Measurements from ENCODE around the gene RPAP2. TPM values are rescaled to one million over a fixed set of nuclear protein-coding genes. Genes with fewer than 3 reads are reported as not detected.

Gene RPAP2
- total and polyA plus RNA-seq, 2 donors (not counting 1 experiment from before 2014, with no cell fraction given), result 5.6 to 13.3 TPM

GRCh38 chr1:92441316-92441696, 142.4 kb downstream of the RPAP2 start:
- no peak overlapping the region for H3K4me2 ChIP-seq (ENCODE audit: extremely low read depth, insufficient read depth, low read length)
- H3K79me2 ChIP-seq (ENCODE audit: control insufficient read depth, insufficient read depth, low read length), result no peaks in the 10 kb centered on the region
- H3K4me3 ChIP-seq (replicated peaks in 1 of 4; ENCODE audit: control extremely low read depth in 1 of 4, insufficient read depth in 1 of 4, low read depth in 3 of 4, low read length in 4 of 4), result no peak overlapping the region
- H2AFZ ChIP-seq (ENCODE audit: low read length), result peak overlapping the region; percentile 31
- H3K36me3 ChIP-seq (ENCODE audit: control insufficient read depth, insufficient read depth, low read length), result no peaks in the 10 kb centered on the region
- H3K27ac ChIP-seq (ENCODE audit: insufficient read depth, low read length), result no peak overlapping the region
- TF ChIP-seq, protein P1, sequence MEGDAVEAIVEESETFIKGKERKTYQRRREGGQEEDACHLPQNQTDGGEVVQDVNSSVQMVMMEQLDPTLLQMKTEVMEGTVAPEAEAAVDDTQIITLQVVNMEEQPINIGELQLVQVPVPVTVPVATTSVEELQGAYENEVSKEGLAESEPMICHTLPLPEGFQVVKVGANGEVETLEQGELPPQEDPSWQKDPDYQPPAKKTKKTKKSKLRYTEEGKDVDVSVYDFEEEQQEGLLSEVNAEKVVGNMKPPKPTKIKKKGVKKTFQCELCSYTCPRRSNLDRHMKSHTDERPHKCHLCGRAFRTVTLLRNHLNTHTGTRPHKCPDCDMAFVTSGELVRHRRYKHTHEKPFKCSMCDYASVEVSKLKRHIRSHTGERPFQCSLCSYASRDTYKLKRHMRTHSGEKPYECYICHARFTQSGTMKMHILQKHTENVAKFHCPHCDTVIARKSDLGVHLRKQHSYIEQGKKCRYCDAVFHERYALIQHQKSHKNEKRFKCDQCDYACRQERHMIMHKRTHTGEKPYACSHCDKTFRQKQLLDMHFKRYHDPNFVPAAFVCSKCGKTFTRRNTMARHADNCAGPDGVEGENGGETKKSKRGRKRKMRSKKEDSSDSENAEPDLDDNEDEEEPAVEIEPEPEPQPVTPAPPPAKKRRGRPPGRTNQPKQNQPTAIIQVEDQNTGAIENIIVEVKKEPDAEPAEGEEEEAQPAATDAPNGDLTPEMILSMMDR (conservative IDR thresholded peaks at IDR 0.05 in 1 of 2, IDR thresholded peaks at IDR 0.05 in 1 of 2; ENCODE audit: low read depth in 1 of 2, low read length in 2 of 2), result no peak
- no peak for TF ChIP-seq EZH2 (IDR thresholded peaks at IDR 0.05; ENCODE audit: low read length, missing control alignments)
- no peaks in the 10 kb centered on the region for H4K20me1 ChIP-seq (ENCODE audit: control insufficient read depth, extremely low read depth, insufficient read depth, low read length)
- no peaks in the 10 kb centered on the region for H3K4me1 ChIP-seq (ENCODE audit: control insufficient read depth, extremely low read depth, insufficient read depth, low read length)
- H3K9ac ChIP-seq (ENCODE audit: insufficient read depth, low read length), result no peak overlapping the region
- H3K9me3 ChIP-seq (ENCODE audit: control insufficient read depth, insufficient read depth, low read depth, low read length), result no peaks in the 10 kb centered on the region
- DNase-seq (ENCODE audit: low read depth in 2 of 2), result no peak
- no peaks in the 10 kb centered on the region for H3K27me3 ChIP-seq (ENCODE audit: control insufficient read depth, insufficient read depth, low read length)

GRCh38 chr1:92441697-92442342, 143.0 kb downstream of the RPAP2 start:
- peak overlapping the region; percentile 31 for H2AFZ ChIP-seq (ENCODE audit: low read length)
- H3K9ac ChIP-seq (ENCODE audit: insufficient read depth, low read length), result no peak overlapping the region
- no peaks in the 10 kb centered on the region for H3K79me2 ChIP-seq (ENCODE audit: control insufficient read depth, insufficient read depth, low read length)
- no peak for TF ChIP-seq EZH2 (IDR thresholded peaks at IDR 0.05; ENCODE audit: low read length, missing control alignments)
- TF ChIP-seq, protein P1 (conservative IDR thresholded peaks at IDR 0.05 in 1 of 2, IDR thresholded peaks at IDR 0.05 in 1 of 2; ENCODE audit: low read depth in 1 of 2, low read length in 2 of 2), result no peak
- H4K20me1 ChIP-seq (ENCODE audit: control insufficient read depth, extremely low read depth, insufficient read depth, low read length), result no peaks in the 10 kb centered on the region
- H3K36me3 ChIP-seq (ENCODE audit: control insufficient read depth, insufficient read depth, low read length), result no peaks in the 10 kb centered on the region
- no peaks in the 10 kb centered on the region for H3K9me3 ChIP-seq (ENCODE audit: control insufficient read depth, insufficient read depth, low read depth, low read length)
- H3K4me3 ChIP-seq (replicated peaks in 1 of 4; ENCODE audit: control extremely low read depth in 1 of 4, insufficient read depth in 1 of 4, low read depth in 3 of 4, low read length in 4 of 4), result peak overlapping the region in 1 of 4 experiments; percentile 21
- H3K4me1 ChIP-seq (ENCODE audit: control insufficient read depth, extremely low read depth, insufficient read depth, low read length), result no peaks in the 10 kb centered on the region
- DNase-seq (ENCODE audit: low read depth in 2 of 2), result no peak
- H3K27ac ChIP-seq (ENCODE audit: insufficient read depth, low read length), result no peak overlapping the region
- H3K27me3 ChIP-seq (ENCODE audit: control insufficient read depth, insufficient read depth, low read length), result no peaks in the 10 kb centered on the region
- H3K4me2 ChIP-seq (ENCODE audit: extremely low read depth, insufficient read depth, low read length), result no peak overlapping the region

DNA sequence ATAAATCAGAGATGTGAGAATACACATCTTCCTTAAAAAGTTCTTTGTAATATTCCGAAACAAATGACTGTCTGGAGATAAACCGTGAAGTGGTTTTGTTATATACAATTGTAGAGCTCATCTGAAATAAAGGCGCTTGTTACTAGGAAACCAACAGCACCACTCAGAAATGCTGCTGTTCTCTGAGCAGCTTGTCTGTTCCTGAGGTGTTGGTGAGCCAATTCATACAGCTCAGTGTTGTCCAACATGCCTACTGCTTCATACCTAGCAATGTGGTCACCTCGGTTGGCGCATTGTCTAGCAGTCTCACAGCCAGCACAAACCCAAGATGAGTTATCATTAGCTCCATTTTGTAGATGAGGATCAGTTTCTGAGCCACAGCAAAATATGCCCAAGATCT, 143.5 kb downstream of the RPAP2 start:
- Histone ChIP-seq H4K20me1 (ENCODE audit: control insufficient read depth, extremely low read depth, insufficient read depth, low read length) (no peaks in the 10 kb centered on the region), H3K79me2 (ENCODE audit: control insufficient read depth, insufficient read depth, low read length) (no peaks in the 10 kb centered on the region), H3K36me3 (ENCODE audit: control insufficient read depth, insufficient read depth, low read length) (no peaks in the 10 kb centered on the region), H3K4me3 (replicated peaks in 1 of 4; ENCODE audit: control extremely low read depth in 1 of 4, insufficient read depth in 1 of 4, low read depth in 3 of 4, low read length in 4 of 4) (no peak overlapping the region), H3K4me1 (ENCODE audit: control insufficient read depth, extremely low read depth, insufficient read depth, low read length) (no peaks in the 10 kb centered on the region), H3K27ac (ENCODE audit: insufficient read depth, low read length) (no peak overlapping the region), H3K9ac (ENCODE audit: insufficient read depth, low read length) (no peak overlapping the region), H3K4me2 (ENCODE audit: extremely low read depth, insufficient read depth, low read length) (no peak overlapping the region), H3K27me3 (ENCODE audit: control insufficient read depth, insufficient read depth, low read length) (no peaks in the 10 kb centered on the region), H2AFZ (ENCODE audit: low read length) (peak overlapping the region; percentile 19), H3K9me3 (ENCODE audit: control insufficient read depth, insufficient read depth, low read depth, low read length) (no peaks in the 10 kb centered on the region)
- TF ChIP-seq EZH2 (IDR thresholded peaks at IDR 0.05; ENCODE audit: low read length, missing control alignments), result no peak
- TF ChIP-seq, protein P1 (conservative IDR thresholded peaks at IDR 0.05 in 1 of 2, IDR thresholded peaks at IDR 0.05 in 1 of 2; ENCODE audit: low read depth in 1 of 2, low read length in 2 of 2), result no peak
- DNase-seq (ENCODE audit: low read depth in 2 of 2), result no peak
